Loucy (cell line): ENCODE measurements around the gene JADE2.

ENCODE experiments used
- CTCF ChIP-seq: fragments of 200-600 bp; sonication (generic); conservative IDR thresholded peaks from 2 replicates; pipeline ENCODE4 v1.5.1; 2014; ENCODE audit warnings: mild to moderate bottlenecking, antibody characterized with exemption, low read length
- EZH2phosphoT487 ChIP-seq: fragments of 200-600 bp; IDR thresholded peaks from 2 replicates; pipeline ENCODE4 v1.6.1; 2018; ENCODE audit warnings: antibody characterized with exemption, mild to moderate bottlenecking, moderate library complexity, borderline replicate concordance

- no peak for TF ChIP-seq CTCF
- TF ChIP-seq EZH2phosphoT487 = no peak
Measured at GRCh38 chr5:134563962-134564361, 38.5 kb downstream of the JADE2 start.
